GM19455 (cell line): ENCODE data around the gene BBS4.
A peak's percentile ranks its signal among the peaks of the same experiment; 100 is the strongest.
"Not testable (repeated sequence)": the region's sequence is repeated elsewhere in the genome, so short reads cannot be mapped to it uniquely, and the experiment has no call there.

Experiments used
- ATAC-seq: cut with Tn5 transposase; IDR thresholded peaks from one replicate; pipeline ENCODE4 v1.9.1; 2021; ENCODE audit not compliant: unreplicated experiment

BBS4 gene

DNA sequence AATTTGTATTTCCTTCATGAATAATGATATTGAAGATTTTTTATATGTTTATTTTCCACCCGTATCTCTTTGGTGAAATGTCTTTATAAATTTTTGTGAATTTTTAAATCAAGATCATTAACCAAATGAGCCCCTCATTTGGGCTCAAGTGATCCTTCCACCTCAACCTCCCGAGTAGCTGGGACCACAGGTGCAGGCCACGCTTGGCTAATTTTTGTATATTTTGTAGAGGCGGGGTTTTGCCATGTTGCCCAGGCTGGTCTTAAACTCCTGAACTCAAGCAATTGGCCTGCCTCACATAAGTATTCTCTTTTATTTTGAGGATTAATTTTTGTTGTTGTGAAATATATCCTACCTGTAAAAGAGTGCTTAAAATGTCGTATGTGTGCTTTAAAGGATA, 4.9 kb downstream of the BBS4 start:
- ATAC-seq, result no peak

GRCh38 chr15:72698938-72699337, 12.9 kb downstream of the BBS4 start:
- no peak for ATAC-seq

DNA sequence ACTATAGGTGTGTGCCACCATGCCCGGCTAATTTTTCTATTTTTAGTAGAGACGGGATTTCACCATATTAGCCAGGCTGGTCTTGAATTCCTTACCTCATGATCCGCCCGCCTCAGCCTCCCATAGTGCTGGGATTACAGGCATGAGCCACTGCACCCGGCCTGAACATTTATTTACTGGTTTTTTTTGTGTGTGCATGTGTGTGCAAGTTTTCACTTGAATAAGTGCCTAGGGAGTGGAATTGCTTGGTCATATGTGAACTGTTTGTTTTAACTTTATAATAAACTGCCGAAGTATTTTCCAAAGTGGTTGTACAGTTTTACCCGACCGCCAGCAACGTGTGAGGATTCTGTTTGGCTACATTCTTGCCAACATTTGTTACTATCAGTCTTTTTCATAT, 14.1 kb downstream of the BBS4 start:
- no peak for ATAC-seq

DNA sequence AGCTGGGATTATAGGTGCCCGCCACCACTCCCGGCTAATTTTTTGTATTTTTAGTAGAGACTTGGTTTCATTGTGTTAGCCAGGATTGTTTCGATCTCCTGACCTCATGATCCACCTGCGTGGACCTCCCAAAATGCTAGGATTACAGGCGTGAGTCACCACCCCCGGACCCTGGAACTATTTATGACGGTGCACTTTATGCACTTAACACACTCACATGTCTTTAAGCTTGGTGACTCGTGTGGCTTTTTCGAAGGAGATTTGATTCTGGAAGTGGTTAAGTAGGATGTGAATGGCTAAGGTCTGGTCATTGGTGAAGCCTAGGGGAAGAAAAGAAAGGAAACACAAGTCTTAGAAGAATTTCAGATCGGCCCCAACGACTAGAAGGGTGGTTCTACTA, 20.3 kb downstream of the BBS4 start:
- ATAC-seq, result no peak

GRCh38 chr15:72708551-72709303, 22.7 kb downstream of the BBS4 start:
- not testable (repeated sequence) for ATAC-seq

DNA sequence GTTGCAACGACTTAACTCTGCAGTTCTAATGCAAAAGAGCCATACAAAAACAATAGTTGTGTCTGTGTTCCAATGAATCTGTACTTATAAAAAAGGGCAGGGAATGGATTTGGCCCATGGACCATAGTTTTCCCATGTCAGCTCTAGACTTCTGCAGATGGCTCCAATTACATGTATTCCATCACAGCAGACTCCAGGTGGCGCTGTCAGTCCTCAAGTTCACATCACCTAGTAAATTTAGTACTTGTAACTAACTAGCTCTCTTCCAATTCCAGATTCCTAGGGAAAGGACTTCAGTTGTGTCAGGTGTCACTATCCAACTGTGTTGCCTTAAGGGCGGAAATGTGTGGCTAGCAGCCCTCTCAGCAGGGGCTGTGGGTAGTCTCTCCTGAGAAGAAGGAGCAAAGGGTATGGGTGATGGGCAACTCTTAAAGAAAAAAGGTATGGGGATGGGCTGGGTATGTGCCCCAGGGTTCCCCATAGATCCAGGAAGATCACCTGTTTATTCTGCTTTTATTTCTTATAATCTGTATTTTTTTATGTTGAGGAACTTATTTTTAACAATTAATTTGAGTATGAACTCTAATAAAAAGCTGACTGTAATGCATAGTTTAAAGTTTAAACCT, 36.2 kb downstream of the BBS4 start:
- ATAC-seq, result no peak

DNA sequence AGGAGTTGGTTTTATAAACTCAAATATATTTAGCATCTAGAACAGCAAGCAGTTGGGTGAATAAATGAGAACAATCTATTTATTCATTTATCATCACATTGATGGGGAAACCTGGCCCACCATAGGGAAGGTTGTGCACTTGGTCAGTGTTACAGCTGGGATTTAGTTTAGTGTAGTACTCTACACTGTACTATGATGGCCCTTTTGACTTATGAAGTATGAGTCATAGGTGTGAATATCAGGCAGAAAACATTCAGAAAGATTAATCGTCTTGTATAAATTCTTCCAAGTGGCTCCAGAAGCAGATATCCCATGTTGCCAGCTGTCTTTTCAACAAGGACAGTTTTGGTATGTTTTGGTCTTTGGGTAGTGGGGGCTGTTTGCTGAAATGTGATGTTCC, 38.0 kb downstream of the BBS4 start:
- ATAC-seq, result no peak

GRCh38 chr15:72725446-72725845, 39.4 kb downstream of the BBS4 start:
- ATAC-seq, result no peak

- not testable (repeated sequence) for ATAC-seq
Observed at GRCh38 chr15:72725851-72726250, 39.8 kb downstream of the BBS4 start.

- no peak for ATAC-seq
Observed at GRCh38 chr15:72727154-72727553, 41.1 kb downstream of the BBS4 start.

DNA sequence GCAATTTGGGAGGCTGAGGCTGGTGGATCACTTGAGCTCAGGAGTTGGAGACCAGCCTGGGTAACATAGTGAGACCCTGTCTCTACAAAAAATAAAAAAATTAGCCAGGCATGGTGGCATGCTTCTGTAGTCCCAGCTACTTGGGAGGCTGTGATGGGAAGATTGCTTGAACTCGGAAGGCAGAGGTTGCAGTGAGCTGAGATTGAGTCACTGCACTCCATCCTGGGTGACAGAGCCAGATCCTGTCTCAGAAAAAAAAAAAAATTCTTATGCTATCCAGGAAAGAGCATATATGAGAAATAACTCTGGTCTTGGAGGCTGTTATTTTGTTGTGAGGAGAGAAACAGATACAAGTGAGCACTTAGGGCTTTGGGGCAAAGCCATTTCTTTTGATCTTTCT, 42.2 kb downstream of the BBS4 start:
- ATAC-seq, result not testable (repeated sequence)

DNA sequence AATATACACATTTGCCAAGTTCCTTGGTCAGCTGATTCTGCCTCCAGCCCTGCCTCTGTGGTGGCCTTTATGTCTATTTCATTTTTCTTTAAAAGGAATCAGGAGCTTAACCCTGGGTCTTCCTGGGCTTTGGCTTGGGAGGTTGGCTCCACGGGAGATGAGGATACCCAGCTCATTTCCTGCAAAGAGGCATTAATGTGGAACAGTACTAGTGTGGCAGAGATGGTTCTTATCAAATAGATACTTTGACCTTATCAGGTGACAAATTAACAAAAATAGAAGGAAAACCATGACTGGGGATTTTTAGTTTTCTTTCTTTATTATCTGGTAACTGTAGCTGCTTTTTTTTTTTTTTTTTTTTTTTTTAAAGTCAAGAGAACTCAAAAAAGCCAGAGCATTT, 42.8 kb downstream of the BBS4 start:
- no peak for ATAC-seq

- no peak for ATAC-seq
Observed at GRCh38 chr15:72732086-72732485, 46.1 kb downstream of the BBS4 start.

DNA sequence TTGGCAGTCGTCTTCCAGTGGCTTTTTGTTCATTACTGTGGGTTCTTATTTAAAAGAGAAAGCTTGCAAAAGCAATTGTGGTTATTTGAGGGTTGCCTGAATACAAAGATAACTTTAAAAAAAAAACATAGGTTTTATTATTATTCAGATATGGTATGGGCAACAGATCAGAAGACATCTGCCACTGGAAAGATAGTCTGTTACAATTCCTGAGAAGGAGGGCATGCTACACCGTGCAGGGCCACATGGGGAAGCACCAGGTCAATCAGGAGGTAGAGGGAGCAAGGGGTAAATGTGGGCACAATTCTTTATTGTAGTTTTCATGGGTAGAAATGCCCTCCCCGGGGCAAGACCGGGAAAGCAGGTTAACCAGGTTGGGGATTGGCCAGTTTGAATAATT, 46.5 kb downstream of the BBS4 start:
- ATAC-seq, result no peak

DNA sequence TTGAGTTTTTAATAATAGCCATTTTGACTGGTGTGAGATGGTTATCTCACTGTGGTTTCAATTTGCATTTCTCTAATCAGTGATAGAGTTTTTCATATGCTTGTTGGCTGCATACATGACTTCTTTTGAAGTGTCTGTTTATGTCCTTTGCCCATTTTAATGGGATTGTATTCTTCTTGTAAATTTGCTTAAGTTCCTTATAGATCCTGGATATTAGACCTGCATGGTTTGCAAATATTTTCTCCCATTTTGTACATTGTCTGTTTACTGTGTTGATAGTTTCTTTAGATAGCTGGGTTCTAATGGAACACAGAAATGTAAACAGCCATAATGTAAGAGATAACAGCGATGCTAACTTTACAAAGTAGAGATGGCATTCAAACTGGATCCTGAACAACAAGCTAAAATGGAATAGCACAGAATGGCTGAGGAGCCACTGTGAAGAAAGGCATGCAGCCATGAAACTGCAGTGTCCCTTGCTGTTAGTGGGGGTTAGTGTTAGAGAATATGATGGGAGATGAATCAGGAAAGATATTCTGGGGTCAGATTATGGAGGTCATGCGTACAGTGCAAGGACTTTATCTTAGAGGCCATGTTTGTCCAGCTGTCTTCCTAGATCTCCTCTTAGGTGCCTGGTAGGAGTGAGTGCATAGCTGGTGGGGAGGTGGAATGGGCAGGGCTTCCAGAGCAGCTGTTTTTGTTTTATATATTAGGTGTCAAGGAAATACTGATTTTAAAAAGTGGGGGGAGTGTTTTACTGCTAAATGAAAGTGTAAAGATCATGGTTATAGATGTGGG, 48.1 kb downstream of the BBS4 start:
- ATAC-seq, result no peak

DNA sequence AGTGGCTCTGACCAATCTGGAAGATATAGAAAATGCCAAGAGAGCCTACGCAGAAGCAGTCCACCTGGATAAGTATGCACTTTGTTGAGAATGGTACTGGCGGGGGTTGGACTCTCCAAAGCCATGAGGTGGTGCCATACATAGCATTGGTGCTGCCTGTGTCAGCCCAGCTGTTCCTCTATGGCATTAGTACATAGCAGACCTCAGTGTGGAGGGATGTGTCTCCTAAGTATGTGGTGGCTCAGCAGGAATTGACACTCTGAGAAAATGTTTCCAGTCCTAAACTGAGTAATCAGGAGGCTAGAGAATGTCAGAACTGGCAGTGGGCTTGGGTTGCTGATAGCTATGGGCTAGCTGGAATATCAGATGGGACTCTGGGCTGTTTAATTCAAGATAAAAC, 49.1 kb downstream of the BBS4 start:
- ATAC-seq, result no peak

GRCh38 chr15:72737061-72737460, 51.1 kb downstream of the BBS4 start:
- no peak for ATAC-seq

GRCh38 chr15:72737723-72738122, 51.7 kb downstream of the BBS4 start:
- no peak for ATAC-seq

- ATAC-seq, result peak; percentile 94
Observed at GRCh38 chr15:72740219-72740618, 54.2 kb downstream of the BBS4 start.

- ATAC-seq, result no peak
Observed at GRCh38 chr15:72749700-72750099, 63.7 kb downstream of the BBS4 start.

GRCh38 chr15:72751751-72752455, 65.9 kb downstream of the BBS4 start:
- no peak for ATAC-seq
